C4-2B (cell line): ENCODE measurements around the gene CREB3L1.

Experiments used
- CTCF ChIP-seq: fragments of 450-650 bp; conservative IDR thresholded peaks from 2 replicates; pipeline ENCODE4 v1.5.1; 2017; ENCODE audit warnings: mild to moderate bottlenecking
- ZFX ChIP-seq: fragments of 450-650 bp; IDR thresholded peaks from 2 replicates; pipeline ENCODE4 v1.6.1; 2017

GRCh38 chr11:46240371-46240770 lies 37.1 kb upstream of the CREB3L1 start:
- TF ChIP-seq CTCF: no peak
- no peak for TF ChIP-seq ZFX
